ENCODE results near the gene SLC2A10.
A peak's percentile ranks its signal among the peaks of the same experiment; 100 is the strongest.
"Not testable (repeated sequence)": the region's sequence is repeated elsewhere in the genome, so short reads cannot be mapped to it uniquely, and the experiment has no call there.

Gene SLC2A10

GRCh38 chr20:46674253-46675083 is 35.0 kb upstream of the SLC2A10 start:
- Mint-ChIP-seq H3K4me1 (ENCODE audit: low read depth in 2 of 2) (peaks cover 0 to 2% of the 10 kb centered on the region in 2 donors), H3K9me3 (no peaks in the 10 kb centered on the region), H3K27ac (peak overlapping the region in 1 of 2 donors; percentile 10), H3K4me3 (no peak overlapping the region), H3K27me3 (peaks cover 0 to 8% of the 10 kb centered on the region in 2 donors), H3K36me3 (ENCODE audit: insufficient read depth) (no peaks in the 10 kb centered on the region)
- no peak for DNase-seq
- no peak for ATAC-seq (replicated peaks)

GRCh38 chr20:46676649-46677316 is 32.7 kb upstream of the SLC2A10 start:
- not testable (repeated sequence) for H3K36me3 Mint-ChIP-seq (ENCODE audit: insufficient read depth); DNase-seq; ATAC-seq (replicated peaks); H3K4me3 Mint-ChIP-seq; H3K27me3 Mint-ChIP-seq; H3K9me3 Mint-ChIP-seq; H3K27ac Mint-ChIP-seq
- peaks cover 10 to 13% of the 10 kb centered on the region in 2 donors for H3K4me1 Mint-ChIP-seq (ENCODE audit: low read depth in 2 of 2)

- Mint-ChIP-seq H3K4me3 (no peak overlapping the region), H3K27me3 (peaks cover 0 to 8% of the 10 kb centered on the region in 2 donors), H3K4me1 (ENCODE audit: low read depth in 2 of 2) (peaks cover 13% of the 10 kb centered on the region in 2 donors), H3K9me3 (no peaks in the 10 kb centered on the region), H3K36me3 (ENCODE audit: insufficient read depth) (peaks cover 6% of the 10 kb centered on the region), H3K27ac (no peak overlapping the region)
- DNase-seq (no peak), ATAC-seq (replicated peaks) (no peak)
Observed at GRCh38 chr20:46677608-46678007, 31.8 kb upstream of the SLC2A10 start.

GRCh38 chr20:46678516-46678915 is 30.9 kb upstream of the SLC2A10 start:
- DNase-seq (no peak), ATAC-seq (replicated peaks) (no peak)
- Mint-ChIP-seq H3K27me3 (peaks cover 0 to 8% of the 10 kb centered on the region in 2 donors), H3K4me3 (no peak overlapping the region), H3K27ac (no peak overlapping the region), H3K36me3 (ENCODE audit: insufficient read depth) (peaks cover 6% of the 10 kb centered on the region), H3K4me1 (ENCODE audit: low read depth in 2 of 2) (peaks cover 14 to 22% of the 10 kb centered on the region in 2 donors), H3K9me3 (no peaks in the 10 kb centered on the region)

GRCh38 chr20:46680684-46681031 is 28.8 kb upstream of the SLC2A10 start:
- DNase-seq, result no peak
- Mint-ChIP-seq H3K27me3 (no peaks in the 10 kb centered on the region), H3K9me3 (no peaks in the 10 kb centered on the region), H3K4me1 (ENCODE audit: low read depth in 2 of 2) (peaks cover 24 to 35% of the 10 kb centered on the region in 2 donors), H3K4me3 (no peak overlapping the region), H3K27ac (no peak overlapping the region), H3K36me3 (ENCODE audit: insufficient read depth) (peaks cover 13% of the 10 kb centered on the region)
- ATAC-seq (replicated peaks), result no peak

- Mint-ChIP-seq H3K27me3 (no peaks in the 10 kb centered on the region), H3K4me1 (ENCODE audit: low read depth in 2 of 2) (peaks cover 28 to 41% of the 10 kb centered on the region in 2 donors), H3K36me3 (ENCODE audit: insufficient read depth) (peaks cover 18% of the 10 kb centered on the region), H3K9me3 (no peaks in the 10 kb centered on the region), H3K4me3 (no peak overlapping the region), H3K27ac (peak overlapping the region; percentile 12 to 87)
- DNase-seq, result peak; percentile 60 to 72 (median 63)
- ATAC-seq (replicated peaks), result peak; percentile 62
Observed at GRCh38 chr20:46681032-46681854, 28.2 kb upstream of the SLC2A10 start.

GRCh38 chr20:46682063-46682821 is 27.2 kb upstream of the SLC2A10 start:
- H3K4me3 Mint-ChIP-seq, result no peak overlapping the region
- DNase-seq, result no peak
- H3K4me1 Mint-ChIP-seq (ENCODE audit: low read depth in 2 of 2), result peaks cover 35 to 51% of the 10 kb centered on the region in 2 donors
- no peak overlapping the region for H3K27ac Mint-ChIP-seq
- H3K36me3 Mint-ChIP-seq (ENCODE audit: insufficient read depth), result peaks cover 23% of the 10 kb centered on the region
- no peaks in the 10 kb centered on the region for H3K27me3 Mint-ChIP-seq
- H3K9me3 Mint-ChIP-seq, result no peaks in the 10 kb centered on the region
- ATAC-seq (replicated peaks), result no peak

GRCh38 chr20:46683011-46683667 is 26.3 kb upstream of the SLC2A10 start:
- H3K36me3 Mint-ChIP-seq (ENCODE audit: insufficient read depth), result peaks cover 23% of the 10 kb centered on the region
- peak overlapping the region; percentile 12 to 27 for H3K27ac Mint-ChIP-seq
- no peak overlapping the region for H3K4me3 Mint-ChIP-seq
- no peaks in the 10 kb centered on the region for H3K27me3 Mint-ChIP-seq
- H3K4me1 Mint-ChIP-seq (ENCODE audit: low read depth in 2 of 2), result peaks cover 44 to 60% of the 10 kb centered on the region in 2 donors
- no peaks in the 10 kb centered on the region for H3K9me3 Mint-ChIP-seq
- ATAC-seq (replicated peaks) (no peak), DNase-seq (no peak)

GRCh38 chr20:46683668-46683938 is 25.8 kb upstream of the SLC2A10 start:
- Mint-ChIP-seq H3K27ac (peak overlapping the region; percentile 12 to 27), H3K4me1 (ENCODE audit: low read depth in 2 of 2) (peaks cover 48 to 65% of the 10 kb centered on the region in 2 donors)

GRCh38 chr20:46683939-46684750 is 25.3 kb upstream of the SLC2A10 start:
- H3K36me3 Mint-ChIP-seq (ENCODE audit: insufficient read depth), result peaks cover 23% of the 10 kb centered on the region
- ATAC-seq (replicated peaks), result no peak

More at GRCh38 chr20:46683668-46683938, 25.8 kb upstream of the SLC2A10 start:
- Mint-ChIP-seq H3K36me3 (ENCODE audit: insufficient read depth) (peaks cover 23% of the 10 kb centered on the region), H3K9me3 (no peaks in the 10 kb centered on the region), H3K4me3 (no peak overlapping the region), H3K27me3 (no peaks in the 10 kb centered on the region)
- ATAC-seq (replicated peaks) (no peak), DNase-seq (no peak)

GRCh38 chr20:46688151-46689081 is 21.0 kb upstream of the SLC2A10 start:
- peaks cover 39 to 50% of the 10 kb centered on the region in 2 donors for H3K4me1 Mint-ChIP-seq (ENCODE audit: low read depth in 2 of 2)
- peak overlapping the region; percentile 90 to 93 for H3K4me3 Mint-ChIP-seq
- peak overlapping the region; percentile 87 to 95 for H3K27ac Mint-ChIP-seq
- H3K9me3 Mint-ChIP-seq, result no peaks in the 10 kb centered on the region
- DNase-seq, result no peak
- peaks cover 23% of the 10 kb centered on the region for H3K36me3 Mint-ChIP-seq (ENCODE audit: insufficient read depth)
- H3K27me3 Mint-ChIP-seq, result no peaks in the 10 kb centered on the region
- no peak for ATAC-seq (replicated peaks)

More at GRCh38 chr20:46683939-46684750, 25.3 kb upstream of the SLC2A10 start:
- Mint-ChIP-seq H3K9me3 (no peaks in the 10 kb centered on the region), H3K27me3 (no peaks in the 10 kb centered on the region), H3K4me1 (ENCODE audit: low read depth in 2 of 2) (peaks cover 50 to 67% of the 10 kb centered on the region in 2 donors), H3K27ac (peak overlapping the region; percentile 12 to 27), H3K4me3 (no peak overlapping the region)
- no peak for DNase-seq
